ENCODE data around the gene ING5.

GRCh38 chr2:241708879-241709278 is 7.0 kb downstream of the ING5 start:
- TF ChIP-seq CTCF (IDR thresholded peaks at IDR 0.05) (no peak), POLR2A (IDR thresholded peaks at IDR 0.05) (no peak), EP300 (IDR thresholded peaks at IDR 0.05) (no peak)
